Body of pancreas (tissue), 4 donors: ENCODE measurements around the gene KATNAL2. TPM values are rescaled to one million over a fixed set of nuclear protein-coding genes. Genes with fewer than 3 reads are reported as not detected.

Experiments
- ATAC-seq: fragments of 150-250 bp; one replicate; pipeline ENCODE4 v1.9.1; 2016
- DNase-seq, 4 donors: peaks; one replicate each; pipeline ENCODE4 v3.0.0-alpha.2; 2019
- H3K27ac ChIP-seq, 4 donors: fragments of 200-600 bp; sonication (generic); 1 replicate in 3 of 4; 2 replicates in 1 of 4; pipeline versions ENCODE4 v1.5.1 to v1.6.1; 2016 to 2019; ENCODE audit warnings: mild to moderate bottlenecking in 1 of 4, mixed read lengths in 1 of 4, moderate library complexity in 1 of 4
- H3K27me3 ChIP-seq, 2 donors: fragments of 200-600 bp; sonication (generic); one replicate each; pipeline ENCODE4 v1.6.0; 2016; ENCODE audit warnings: mild to moderate bottlenecking in 1 of 2
- H3K36me3 ChIP-seq, 2 donors: fragments of 200-600 bp; sonication (generic); replicated peaks in 1 of 2; 2 replicates each; pipeline ENCODE4 v1.5.1; 2016; ENCODE audit warnings: low read depth in 2 of 2; ENCODE audit not compliant: insufficient read depth in 1 of 2
- H3K4me1 ChIP-seq: fragments of 200-600 bp; sonication (generic); one replicate; pipeline ENCODE4 v1.6.0; 2016
- H3K4me3 ChIP-seq, 2 donors: fragments of 200-600 bp; sonication (generic); 1 replicate in 1 of 2; 2 replicates in 1 of 2; pipeline ENCODE4 v1.5.1; 2016 to 2019
- H3K9me3 ChIP-seq, 3 donors: fragments of 200-600 bp; sonication (generic); 1 replicate in 2 of 3; 2 replicates in 1 of 3; pipeline ENCODE4 v1.5.1; 2016
- POLR2A ChIP-seq, 3 donors: fragments of 450-650 bp; IDR thresholded peaks; one replicate each; pipeline ENCODE4 v1.6.1; 2016; ENCODE audit warnings: antibody characterized with exemption in 3 of 3, mild to moderate bottlenecking in 2 of 3
- WGBS, 2 donors: methylation state at CpG; one replicate each; pipeline ENCODE4 v1.1.5; 2017; 5-methylcytosine and 5-hydroxymethylcytosine counted together
- intact Hi-C: fragments of 100-400 bp; cut with DNase I; formaldehyde crosslinking; loops from one replicate; pipeline ENCODE4 v1.15.1; 2023
- total RNA-seq, 2 donors: library from RNA; depleted of rRNA; stranded (reverse); fragments of >200 nt; gene quantifications; one replicate each; pipeline ENCODE4 v1.1.0, GENCODE V29; 2016
- TF ChIP-seq, protein P1 (sequence below), 7 experiments: fragments of 450-650 bp in 4 of 7; fragments of 200-600 bp in 3 of 7; sonication (generic) in 3 of 7; IDR thresholded peaks; one replicate each; pipeline ENCODE4 v1.5.1; 2016 to 2019; ENCODE audit warnings: antibody characterized with exemption in 7 of 7

Gene KATNAL2
- total RNA-seq, 2 donors from 2014 or later = 1.8 to 12.2 TPM

DNA sequence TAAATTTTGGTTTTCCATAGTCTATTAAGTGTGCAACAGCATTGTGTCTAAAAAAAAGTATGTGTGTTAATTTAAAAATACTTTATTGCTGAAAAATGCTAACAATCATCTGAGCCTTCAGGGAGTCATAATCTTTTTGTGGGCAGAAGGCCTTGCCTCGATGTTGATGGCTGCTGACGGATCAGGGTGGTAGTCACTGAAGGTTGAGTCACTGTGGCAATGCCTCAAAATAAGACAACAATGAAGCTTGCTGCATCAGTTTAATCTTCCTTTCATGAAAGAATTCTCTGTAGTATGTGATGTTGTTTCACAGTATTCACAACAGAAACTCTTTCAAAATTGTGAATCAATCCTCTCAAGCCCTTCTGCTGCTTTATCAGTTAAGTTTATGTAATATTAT, 201.6 kb downstream of the KATNAL2 start:
- intact Hi-C loops = no loop called here
- no peak for ATAC-seq
- no peaks in the 10 kb centered on the region for H3K9me3 ChIP-seq
- no peak for DNase-seq
- no peak overlapping the region for H3K27ac ChIP-seq
- peaks cover 27% of the 10 kb centered on the region for H3K4me1 ChIP-seq
- no peaks in the 10 kb centered on the region for H3K27me3 ChIP-seq
- H3K36me3 ChIP-seq = no peaks in the 10 kb centered on the region
- TF ChIP-seq, protein P1, sequence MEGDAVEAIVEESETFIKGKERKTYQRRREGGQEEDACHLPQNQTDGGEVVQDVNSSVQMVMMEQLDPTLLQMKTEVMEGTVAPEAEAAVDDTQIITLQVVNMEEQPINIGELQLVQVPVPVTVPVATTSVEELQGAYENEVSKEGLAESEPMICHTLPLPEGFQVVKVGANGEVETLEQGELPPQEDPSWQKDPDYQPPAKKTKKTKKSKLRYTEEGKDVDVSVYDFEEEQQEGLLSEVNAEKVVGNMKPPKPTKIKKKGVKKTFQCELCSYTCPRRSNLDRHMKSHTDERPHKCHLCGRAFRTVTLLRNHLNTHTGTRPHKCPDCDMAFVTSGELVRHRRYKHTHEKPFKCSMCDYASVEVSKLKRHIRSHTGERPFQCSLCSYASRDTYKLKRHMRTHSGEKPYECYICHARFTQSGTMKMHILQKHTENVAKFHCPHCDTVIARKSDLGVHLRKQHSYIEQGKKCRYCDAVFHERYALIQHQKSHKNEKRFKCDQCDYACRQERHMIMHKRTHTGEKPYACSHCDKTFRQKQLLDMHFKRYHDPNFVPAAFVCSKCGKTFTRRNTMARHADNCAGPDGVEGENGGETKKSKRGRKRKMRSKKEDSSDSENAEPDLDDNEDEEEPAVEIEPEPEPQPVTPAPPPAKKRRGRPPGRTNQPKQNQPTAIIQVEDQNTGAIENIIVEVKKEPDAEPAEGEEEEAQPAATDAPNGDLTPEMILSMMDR (IDR thresholded peaks at IDR 0.05) = no peak
- TF ChIP-seq POLR2A (IDR thresholded peaks at IDR 0.05) = no peak
- 98 to 100% methylated on average over 2 of the region's 2 CpGs for WGBS, 2 donors
- no peak overlapping the region for H3K4me3 ChIP-seq

DNA sequence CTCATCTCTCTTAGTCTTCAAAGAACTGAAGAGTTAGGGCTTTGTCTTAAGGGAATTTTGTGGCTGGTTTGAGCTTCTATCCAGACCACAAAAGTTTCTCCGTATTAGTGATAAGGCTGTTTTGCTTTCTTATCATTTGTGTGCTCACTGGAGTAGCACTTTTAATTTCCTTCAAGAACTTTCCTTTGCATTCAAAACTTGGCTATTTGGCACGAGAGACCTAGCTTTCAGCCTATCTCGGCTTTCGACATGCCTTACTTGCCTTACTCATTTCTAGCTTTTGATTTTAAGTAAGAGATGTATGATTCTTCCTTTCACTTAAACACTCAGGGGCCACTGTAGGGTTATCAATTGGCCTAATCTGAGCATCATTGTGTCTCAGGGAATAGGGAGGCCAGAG, 203.0 kb downstream of the KATNAL2 start:
- Histone ChIP-seq H3K4me1 (peaks cover 15% of the 10 kb centered on the region), H3K36me3 (no peaks in the 10 kb centered on the region), H3K4me3 (no peak overlapping the region), H3K27me3 (no peaks in the 10 kb centered on the region), H3K9me3 (no peaks in the 10 kb centered on the region), H3K27ac (no peak overlapping the region)
- DNase-seq (no peak), ATAC-seq (no peak)
- TF ChIP-seq POLR2A (IDR thresholded peaks at IDR 0.05) = no peak
- TF ChIP-seq, protein P1 (IDR thresholded peaks at IDR 0.05) = no peak
- intact Hi-C loops = no loop called here
- 57 to 73% methylated on average over 4 of the region's 4 CpGs for WGBS, 2 donors

DNA sequence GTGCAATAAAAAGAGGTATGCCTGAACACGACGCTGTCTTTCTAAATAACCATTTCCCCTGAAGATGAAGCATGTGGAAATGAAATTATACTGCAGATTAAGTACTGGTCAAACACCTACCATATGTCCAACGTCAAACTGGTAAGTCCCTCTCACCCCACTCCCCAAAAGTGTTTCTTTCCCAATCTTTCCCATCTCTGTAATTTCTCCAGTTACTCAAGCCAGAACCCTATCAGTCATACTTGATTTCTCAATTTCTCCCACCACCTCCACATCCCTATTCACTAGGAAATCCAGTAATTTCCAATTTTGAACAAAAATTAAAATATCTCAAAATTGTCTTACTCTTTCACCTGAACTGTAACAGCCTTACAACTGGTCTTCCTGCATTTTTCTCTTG, 203.7 kb downstream of the KATNAL2 start:
- no peaks in the 10 kb centered on the region for H3K9me3 ChIP-seq
- H3K27ac ChIP-seq = no peak overlapping the region
- TF ChIP-seq POLR2A (IDR thresholded peaks at IDR 0.05) = no peak
- TF ChIP-seq, protein P1 (IDR thresholded peaks at IDR 0.05) = no peak
- H3K4me3 ChIP-seq = no peak overlapping the region
- DNase-seq = no peak
- H3K4me1 ChIP-seq = peaks cover 8% of the 10 kb centered on the region
- H3K27me3 ChIP-seq = no peaks in the 10 kb centered on the region
- ATAC-seq = no peak
- WGBS, 2 donors = 87 to 93% methylated on average over 3 of the region's 3 CpGs
- no peaks in the 10 kb centered on the region for H3K36me3 ChIP-seq
- intact Hi-C loops = no loop called here

DNA sequence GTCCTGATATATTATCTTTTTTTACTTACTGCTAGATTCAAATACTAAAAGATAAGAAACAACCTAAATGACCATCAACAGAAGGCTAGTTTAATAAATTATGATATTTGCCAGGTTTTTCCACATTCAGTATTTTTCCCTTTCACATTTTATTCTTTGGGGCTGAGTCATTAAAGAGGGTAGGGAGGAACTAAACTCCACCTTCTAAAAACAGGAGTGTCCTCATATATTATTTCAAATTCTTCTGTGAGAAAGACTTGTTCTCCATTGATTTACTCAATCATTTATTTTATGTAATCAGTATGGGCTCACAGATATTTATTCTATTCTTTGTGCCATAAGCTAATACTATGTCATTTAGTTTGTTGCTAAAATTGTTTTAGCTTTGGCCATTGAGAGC, 223.9 kb downstream of the KATNAL2 start:
- Histone ChIP-seq H3K36me3 (peaks cover 0 to under 1% of the 10 kb centered on the region in 2 donors), H3K4me3 (no peak overlapping the region), H3K27ac (no peak overlapping the region), H3K4me1 (peaks cover 11% of the 10 kb centered on the region), H3K9me3 (no peaks in the 10 kb centered on the region), H3K27me3 (no peaks in the 10 kb centered on the region)
- intact Hi-C loops = no loop called here
- TF ChIP-seq, protein P1 (IDR thresholded peaks at IDR 0.05) = no peak
- no peak for TF ChIP-seq POLR2A (IDR thresholded peaks at IDR 0.05)
- ATAC-seq (no peak), DNase-seq (no peak)

DNA sequence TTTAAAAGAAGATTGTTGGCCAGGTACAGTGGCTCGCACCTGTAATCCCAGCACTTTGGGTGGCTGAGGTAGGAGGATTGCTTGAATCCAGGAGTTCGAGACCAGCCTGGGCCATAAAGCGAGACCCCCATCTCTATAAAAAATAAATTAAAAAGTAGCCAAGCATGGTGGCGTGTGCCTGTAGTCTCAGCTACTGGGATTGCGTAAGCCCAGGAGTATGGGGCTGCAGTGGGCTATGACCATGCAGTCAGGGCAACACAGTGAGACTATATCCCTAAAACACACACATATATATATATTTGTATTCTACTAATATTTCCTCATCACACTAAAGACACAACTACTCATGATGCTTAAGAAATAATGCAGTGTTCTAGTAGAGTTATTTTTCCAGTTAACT, 225.8 kb downstream of the KATNAL2 start:
- no peak overlapping the region for H3K27ac ChIP-seq
- no peaks in the 10 kb centered on the region for H3K36me3 ChIP-seq
- WGBS, 2 donors = 96 to 98% methylated on average over 5 of the region's 5 CpGs
- peaks cover 18% of the 10 kb centered on the region for H3K4me1 ChIP-seq
- intact Hi-C loops = no loop called here
- H3K4me3 ChIP-seq = no peak overlapping the region
- no peaks in the 10 kb centered on the region for H3K9me3 ChIP-seq
- no peaks in the 10 kb centered on the region for H3K27me3 ChIP-seq
- TF ChIP-seq, protein P1 (IDR thresholded peaks at IDR 0.05) = no peak
- TF ChIP-seq POLR2A (IDR thresholded peaks at IDR 0.05) = no peak
- no peak for ATAC-seq
- DNase-seq = no peak
